NCI-H82 treated with DMSO at 0.1 percent for 48 hours (cell line): ENCODE measurements around the gene ATP1A1.
A peak's percentile ranks its signal among the peaks of the same experiment; 100 is the strongest.

Source experiments
- DNase-seq: peaks from one replicate; lab custom pipeline; 2025; ENCODE audit not compliant: unreplicated experiment; lab: John Stamatoyannopoulos, UW

ATP1A1 gene

GRCh38 chr1:116370181-116370580 is 2.9 kb upstream of the ATP1A1 start:
- no peak for DNase-seq

- no peak for DNase-seq
These were observed 1.3 kb upstream of the ATP1A1 start for GRCh38 chr1:116371752-116372151.

- DNase-seq: no peak
These were observed 853 bp upstream of the ATP1A1 start for GRCh38 chr1:116372191-116372590.

- peak; percentile 23 for DNase-seq
These were observed 648 bp downstream of the ATP1A1 start for GRCh38 chr1:116373431-116374352.

GRCh38 chr1:116374353-116375147 is 1.5 kb downstream of the ATP1A1 start:
- DNase-seq: no peak

GRCh38 chr1:116375148-116375886 is 2.3 kb downstream of the ATP1A1 start:
- peak; percentile 28 for DNase-seq

GRCh38 chr1:116375887-116376728 is 3.1 kb downstream of the ATP1A1 start:
- DNase-seq: peak; percentile 26

- DNase-seq: no peak
These were observed 3.7 kb downstream of the ATP1A1 start for GRCh38 chr1:116376729-116377086.

GRCh38 chr1:116377541-116378529 is 4.8 kb downstream of the ATP1A1 start:
- DNase-seq: no peak

GRCh38 chr1:116379057-116379630 is 6.1 kb downstream of the ATP1A1 start:
- DNase-seq: no peak

- no peak for DNase-seq
These were observed 6.8 kb downstream of the ATP1A1 start for GRCh38 chr1:116379674-116380498.

- no peak for DNase-seq
These were observed 7.6 kb downstream of the ATP1A1 start for GRCh38 chr1:116380499-116381242.

- no peak for DNase-seq
These were observed 9.3 kb downstream of the ATP1A1 start for GRCh38 chr1:116382321-116382720.

GRCh38 chr1:116382857-116383483 is 9.9 kb downstream of the ATP1A1 start:
- no peak for DNase-seq

GRCh38 chr1:116386042-116386441 is 13.0 kb downstream of the ATP1A1 start:
- DNase-seq: no peak

GRCh38 chr1:116387551-116387950 is 14.5 kb downstream of the ATP1A1 start:
- no peak for DNase-seq

GRCh38 chr1:116388122-116388521 is 15.1 kb downstream of the ATP1A1 start:
- no peak for DNase-seq
